ENCODE measurements around the gene OR2L3.
A peak's percentile ranks its signal among the peaks of the same experiment; 100 is the strongest.
"Not testable (repeated sequence)": the region's sequence is repeated elsewhere in the genome, so short reads cannot be mapped to it uniquely, and the experiment has no call there.

Gene OR2L3

GRCh38 chr1:248046536-248046935, at the start of gene OR2L3:
TSS of gene OR2L3 (plus strand) at chr1:248046836. CDS start at chr1:248060682, 13,846 bp downstream.
- FAIRE-seq (no peak), DNase-seq (ENCODE audit: low spot score) (no peak)

GRCh38 chr1:247998811-247999210, 47.8 kb upstream of the OR2L3 start:
- no peak for FAIRE-seq
- DNase-seq (ENCODE audit: low spot score), result no peak

GRCh38 chr1:248000169-248000568, 46.5 kb upstream of the OR2L3 start:
- FAIRE-seq (no peak), DNase-seq (ENCODE audit: low spot score) (no peak)

- FAIRE-seq (no peak), DNase-seq (ENCODE audit: low spot score) (no peak)
Observed at GRCh38 chr1:248007778-248008177, 38.9 kb upstream of the OR2L3 start.

- FAIRE-seq (no peak), DNase-seq (ENCODE audit: low spot score) (no peak)
Observed at GRCh38 chr1:248009681-248010080, 37.0 kb upstream of the OR2L3 start.

- FAIRE-seq, result no peak
- no peak for DNase-seq (ENCODE audit: low spot score)
Observed at GRCh38 chr1:248013229-248013710, 33.4 kb upstream of the OR2L3 start, which contains the start of gene OR2L5. TSS of gene OR2L5 (plus strand) at chr1:248013660. CDS start at chr1:248021948, 8,288 bp downstream.

GRCh38 chr1:248015803-248016202, 30.8 kb upstream of the OR2L3 start:
- DNase-seq (ENCODE audit: low spot score) (no peak), FAIRE-seq (no peak)

- no peak for DNase-seq (ENCODE audit: low spot score)
- FAIRE-seq, result no peak
Observed at GRCh38 chr1:248029770-248030169, 16.9 kb upstream of the OR2L3 start, which contains the start of gene OR2L2. TSS of gene OR2L2 (plus strand) at chr1:248030070. CDS start at chr1:248038268, 8,198 bp downstream.

- DNase-seq (ENCODE audit: low spot score) (no peak), FAIRE-seq (no peak)
Observed at GRCh38 chr1:248045209-248045608, 1.4 kb upstream of the OR2L3 start.

- DNase-seq (ENCODE audit: low spot score) (no peak), FAIRE-seq (no peak)
Observed at GRCh38 chr1:248047008-248047407, 372 bp downstream of the OR2L3 start.

GRCh38 chr1:248054671-248055070, 8.0 kb downstream of the OR2L3 start:
- FAIRE-seq, result no peak
- no peak for DNase-seq (ENCODE audit: low spot score)

- FAIRE-seq, result no peak
Observed at GRCh38 chr1:248055261-248055660, 8.6 kb downstream of the OR2L3 start.

GRCh38 chr1:248065071-248065470, 18.4 kb downstream of the OR2L3 start:
- no peak for DNase-seq (ENCODE audit: low spot score)
- FAIRE-seq, result no peak

More at GRCh38 chr1:248055261-248055660, 8.6 kb downstream of the OR2L3 start:
- DNase-seq (ENCODE audit: low spot score), result no peak

GRCh38 chr1:248065604-248066003, 19.0 kb downstream of the OR2L3 start:
- FAIRE-seq, result no peak
- no peak for DNase-seq (ENCODE audit: low spot score)

- DNase-seq (ENCODE audit: low spot score); FAIRE-seq: not testable (repeated sequence)
Observed at GRCh38 chr1:248083864-248084263, 37.2 kb downstream of the OR2L3 start.

- no peak for FAIRE-seq
- no peak for DNase-seq (ENCODE audit: low spot score)
Observed at GRCh38 chr1:248094884-248095283, 48.2 kb downstream of the OR2L3 start, which contains the start of gene OR2L13. TSS of gene OR2L13 (plus strand) at chr1:248095184. CDS start at chr1:248099376, 4,192 bp downstream.

- FAIRE-seq (no peak), DNase-seq (ENCODE audit: low spot score) (no peak)
Observed at GRCh38 chr1:248098529-248098928, 51.9 kb downstream of the OR2L3 start.

GRCh38 chr1:248102847-248103246, 56.2 kb downstream of the OR2L3 start:
- FAIRE-seq, result peak; percentile 100
- no peak for DNase-seq (ENCODE audit: low spot score)

GRCh38 chr1:248111157-248111556, 64.5 kb downstream of the OR2L3 start:
- FAIRE-seq (no peak), DNase-seq (ENCODE audit: low spot score) (no peak)
